WERI-Rb-1 (cell line): Measurements from ENCODE around the gene EIF2B4.
"Not testable (repeated sequence)": the region's sequence is repeated elsewhere in the genome, so short reads cannot be mapped to it uniquely, and the experiment has no call there.

Source experiments
- DNase-seq: peaks from one replicate; pipeline ENCODE4 v3.0.0-alpha.2; 2020
- H3K27ac ChIP-seq: fragments of 250-450 bp; sonication (Bioruptor Pico); 2 replicates; pipeline ENCODE4 v1.5.1; 2020; ENCODE audit warnings: mild to moderate bottlenecking, moderate library complexity
- H3K27me3 ChIP-seq: fragments of 250-450 bp; sonication (Bioruptor Pico); 2 replicates; pipeline ENCODE4 v1.5.1; 2021; ENCODE audit warnings: mild to moderate bottlenecking, low read depth, moderate library complexity; ENCODE audit not compliant: insufficient read depth, severe bottlenecking
- H3K36me3 ChIP-seq: fragments of 250-450 bp; sonication (Bioruptor Pico); 2 replicates; pipeline ENCODE4 v1.5.1; 2020; ENCODE audit warnings: mild to moderate bottlenecking, moderate library complexity
- H3K4me3 ChIP-seq: 2 replicates; pipeline ENCODE4 v1.5.1; 2011; ENCODE audit warnings: low read depth, mild to moderate bottlenecking, control low read depth, low read length
- H3K9me3 ChIP-seq: fragments of 250-450 bp; sonication (Bioruptor Pico); 2 replicates; pipeline ENCODE4 v1.5.1; 2021; ENCODE audit warnings: mild to moderate bottlenecking, moderate library complexity; ENCODE audit not compliant: severe bottlenecking
- TF ChIP-seq, protein P1 (sequence below): IDR thresholded peaks from 2 replicates; pipeline ENCODE4 v1.5.1; 2011; ENCODE audit warnings: low read depth, mild to moderate bottlenecking, control low read depth, inconsistent platforms, low read length

The EIF2B4 gene

DNA sequence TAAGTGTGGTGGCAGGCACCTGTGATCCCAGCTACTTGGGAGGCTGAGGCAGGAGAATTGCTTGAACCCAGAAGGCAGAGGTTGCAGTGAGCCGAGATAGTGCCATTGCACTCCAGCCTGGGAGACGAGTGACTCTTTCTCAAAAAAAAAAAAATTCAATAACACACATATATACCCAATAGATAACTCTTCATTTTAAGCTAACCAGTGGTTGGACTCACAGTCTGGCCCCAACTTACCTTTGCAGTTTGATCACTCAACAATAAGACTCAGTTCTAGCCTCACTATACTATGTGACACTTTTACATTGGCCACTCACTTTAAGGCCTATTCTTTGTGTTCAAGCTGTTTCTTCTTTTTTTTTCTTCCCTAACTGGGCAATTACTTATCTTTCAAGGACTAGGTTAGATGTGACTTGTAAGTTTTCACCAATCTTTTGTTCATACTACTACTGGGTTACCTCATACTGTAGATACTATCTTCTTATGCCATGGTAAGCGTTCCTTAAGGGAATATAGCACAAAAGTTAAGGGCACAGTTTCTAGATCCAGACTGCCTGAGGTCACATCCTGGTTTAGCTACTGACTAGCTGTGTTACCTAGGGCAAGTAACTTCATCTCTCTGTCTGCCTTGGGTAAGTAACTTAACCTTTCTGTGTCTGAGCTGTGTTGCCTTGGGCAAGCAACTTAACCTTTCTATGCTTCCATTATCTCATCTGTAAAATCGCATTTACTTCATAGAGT lies 7.3 kb downstream of the EIF2B4 start:
- Histone ChIP-seq H3K27me3 (no peaks in the 10 kb centered on the region), H3K4me3 (no peak overlapping the region), H3K9me3 (peaks cover 5% of the 10 kb centered on the region), H3K36me3 (peaks cover 71% of the 10 kb centered on the region), H3K27ac (no peak overlapping the region)
- TF ChIP-seq, protein P1, sequence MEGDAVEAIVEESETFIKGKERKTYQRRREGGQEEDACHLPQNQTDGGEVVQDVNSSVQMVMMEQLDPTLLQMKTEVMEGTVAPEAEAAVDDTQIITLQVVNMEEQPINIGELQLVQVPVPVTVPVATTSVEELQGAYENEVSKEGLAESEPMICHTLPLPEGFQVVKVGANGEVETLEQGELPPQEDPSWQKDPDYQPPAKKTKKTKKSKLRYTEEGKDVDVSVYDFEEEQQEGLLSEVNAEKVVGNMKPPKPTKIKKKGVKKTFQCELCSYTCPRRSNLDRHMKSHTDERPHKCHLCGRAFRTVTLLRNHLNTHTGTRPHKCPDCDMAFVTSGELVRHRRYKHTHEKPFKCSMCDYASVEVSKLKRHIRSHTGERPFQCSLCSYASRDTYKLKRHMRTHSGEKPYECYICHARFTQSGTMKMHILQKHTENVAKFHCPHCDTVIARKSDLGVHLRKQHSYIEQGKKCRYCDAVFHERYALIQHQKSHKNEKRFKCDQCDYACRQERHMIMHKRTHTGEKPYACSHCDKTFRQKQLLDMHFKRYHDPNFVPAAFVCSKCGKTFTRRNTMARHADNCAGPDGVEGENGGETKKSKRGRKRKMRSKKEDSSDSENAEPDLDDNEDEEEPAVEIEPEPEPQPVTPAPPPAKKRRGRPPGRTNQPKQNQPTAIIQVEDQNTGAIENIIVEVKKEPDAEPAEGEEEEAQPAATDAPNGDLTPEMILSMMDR, result no peak
- DNase-seq, result no peak

DNA sequence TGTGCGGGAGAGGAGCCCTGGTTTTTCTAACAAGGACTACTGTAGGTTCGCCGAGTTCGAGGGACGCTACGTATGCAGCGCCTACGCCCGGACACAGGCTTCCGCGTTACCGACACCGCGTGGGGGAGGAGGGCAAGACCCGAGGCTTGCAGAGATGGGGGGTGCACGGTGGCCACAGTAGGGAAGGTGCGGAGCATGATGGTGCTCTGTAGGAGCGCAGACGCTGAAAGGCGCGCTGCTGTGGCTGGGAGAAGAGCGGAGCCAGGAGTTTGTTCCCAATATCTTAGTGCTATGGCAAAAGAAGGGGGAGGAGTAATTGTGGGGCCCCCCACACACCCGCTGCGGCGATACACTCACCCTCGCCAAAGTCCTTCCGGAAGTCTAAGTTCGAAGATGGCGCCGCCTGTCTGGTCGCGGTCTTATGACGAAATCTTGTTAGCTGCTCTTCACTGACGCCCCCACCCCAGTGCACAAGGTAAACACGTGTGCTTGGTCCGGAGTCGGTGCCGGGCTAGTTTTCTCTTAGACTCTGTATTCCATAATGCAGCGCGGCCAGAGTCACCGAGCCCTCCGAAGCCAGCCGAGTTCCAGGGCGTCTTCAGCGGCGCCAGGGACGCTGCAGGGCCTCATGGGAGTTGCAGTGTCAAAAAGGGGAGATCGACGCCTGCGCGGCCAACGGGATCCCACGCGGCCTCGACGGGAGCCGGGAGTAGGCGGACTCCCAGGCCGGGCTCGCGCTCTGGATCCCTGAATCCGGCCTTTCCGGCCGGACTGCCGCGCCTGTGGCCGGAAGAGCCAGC lies 13.6 kb downstream of the EIF2B4 start, which contains the start of gene GTF3C2:
GTF3C2 (minus strand) TSS at position 383 of the 800 bp plus-strand sequence. CDS start 13,210 bp downstream, outside the sequence.
- Histone ChIP-seq H3K27me3 (no peaks in the 10 kb centered on the region), H3K9me3 (peaks cover 5% of the 10 kb centered on the region), H3K27ac (peak within 1 kb of the TSS; percentile 94), H3K36me3 (peaks cover 22% of the 10 kb centered on the region), H3K4me3 (peak within 1 kb of the TSS; percentile 90)
- TF ChIP-seq, protein P1, result peak; percentile 11; the same call in 1 of the 2 replicates
- peak; percentile 99 for DNase-seq

- peak overlapping the region; percentile 94 for H3K27ac ChIP-seq
- DNase-seq, result peak; percentile 70
- H3K4me3 ChIP-seq, result peak overlapping the region; percentile 90
- no peaks in the 10 kb centered on the region for H3K27me3 ChIP-seq
- TF ChIP-seq, protein P1, result no peak
- peaks cover 4% of the 10 kb centered on the region for H3K9me3 ChIP-seq
- H3K36me3 ChIP-seq, result peaks cover 18% of the 10 kb centered on the region
Measured at GRCh38 chr2:27356056-27356381, 14.1 kb downstream of the EIF2B4 start.

DNA sequence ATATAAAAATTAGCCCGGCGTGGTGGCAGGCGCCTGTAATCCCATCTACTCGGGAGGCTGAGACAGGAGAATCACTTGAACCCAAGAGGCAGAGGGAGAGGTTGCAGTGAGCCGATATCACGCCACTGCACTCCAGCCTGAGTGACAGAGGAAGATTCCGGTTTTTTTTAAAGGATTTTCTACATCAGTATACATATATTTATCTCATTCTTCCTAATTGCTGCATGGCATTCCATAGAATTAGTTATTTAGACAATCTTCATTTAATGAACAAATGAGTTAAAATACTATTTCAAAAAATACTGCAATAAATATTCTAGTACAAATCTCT lies 15.6 kb downstream of the EIF2B4 start:
- TF ChIP-seq, protein P1, result no peak
- peak overlapping the region; percentile 94 for H3K27ac ChIP-seq
- DNase-seq, result no peak
- H3K9me3 ChIP-seq, result no peaks in the 10 kb centered on the region
- H3K27me3 ChIP-seq, result no peaks in the 10 kb centered on the region
- H3K36me3 ChIP-seq, result peaks cover 24% of the 10 kb centered on the region
- no peak overlapping the region for H3K4me3 ChIP-seq

DNA sequence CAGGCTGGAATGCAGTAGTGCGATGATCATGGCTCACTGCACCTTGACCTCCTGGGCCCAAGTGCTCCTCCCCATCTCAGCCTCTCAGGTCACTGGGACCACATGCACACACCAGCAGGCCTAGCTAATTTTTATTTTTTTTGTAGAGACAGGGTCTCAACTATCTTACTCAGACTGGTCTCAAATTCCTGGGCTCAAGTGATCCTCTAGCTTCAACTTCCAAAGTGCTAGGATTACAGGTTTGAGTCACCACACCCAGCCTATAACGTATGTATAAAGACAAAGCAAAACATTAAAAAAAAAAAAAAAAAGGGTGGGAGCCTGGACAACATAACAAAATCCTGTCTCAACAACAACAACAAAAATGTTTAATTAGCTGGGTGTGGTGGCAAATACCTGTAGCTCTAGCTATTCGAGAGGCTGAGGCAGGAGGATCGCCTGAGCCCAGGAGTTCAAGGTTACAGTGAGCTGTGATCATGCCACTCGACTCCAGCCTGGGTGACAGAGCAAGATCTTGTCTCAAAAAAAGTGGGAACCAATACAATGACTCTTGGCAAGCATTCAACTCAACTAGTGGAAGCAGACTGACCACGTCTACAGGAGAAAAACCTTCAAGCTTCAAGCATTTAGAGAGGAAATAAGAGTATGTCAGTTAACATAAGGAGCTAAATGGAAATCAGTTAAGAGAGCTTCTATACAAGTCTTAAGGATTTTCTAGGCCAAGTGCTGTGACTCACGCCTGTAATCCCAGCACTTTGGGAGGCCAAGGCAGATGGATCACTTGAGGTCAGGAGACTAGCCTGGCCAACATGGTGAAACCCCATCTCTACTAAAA lies 16.2 kb downstream of the EIF2B4 start:
- peak overlapping the region; percentile 94 for H3K27ac ChIP-seq
- DNase-seq, result peak; percentile 81
- no peak overlapping the region for H3K4me3 ChIP-seq
- no peaks in the 10 kb centered on the region for H3K9me3 ChIP-seq
- TF ChIP-seq, protein P1, result no peak
- H3K27me3 ChIP-seq, result no peaks in the 10 kb centered on the region
- H3K36me3 ChIP-seq, result peaks cover 27% of the 10 kb centered on the region

GRCh38 chr2:27353386-27353761 lies 16.8 kb downstream of the EIF2B4 start:
- Histone ChIP-seq H3K36me3 (peaks cover 24% of the 10 kb centered on the region), H3K27ac (peak overlapping the region; percentile 94)
- DNase-seq, H3K4me3 ChIP-seq, H3K9me3 ChIP-seq, H3K27me3 ChIP-seq: not testable (repeated sequence)
